Measurements from ENCODE around the gene CBX2.

GRCh38 chr17:79789943-79790804 is 12.2 kb downstream of the CBX2 start:
- TF ChIP-seq POLR2AphosphoS5 (IDR thresholded peaks at IDR 0.05; ENCODE audit: low read depth) (no peak), CTCF (IDR thresholded peaks at IDR 0.05; ENCODE audit: insufficient read depth, low read length) (no peak)

All from HL-60 (cell line).